ENCODE measurements around the gene ZNRF1. TPM values are rescaled to one million over a fixed set of nuclear protein-coding genes. Genes with fewer than 3 reads are reported as not detected.

Gene ZNRF1
- total and polyA plus RNA-seq, 2 of the 13 experiments (the other 11 are each of a cell fraction or from before 2014, with no cell fraction given): 43.9 to 58.7 TPM

GRCh38 chr16:75025761-75026160 lies 26.9 kb downstream of the ZNRF1 start (continued):
- no peak for TF ChIP-seq SNAPC4 (CRISPR knock-in tag; IDR thresholded peaks at IDR 0.05)
- no peak for TF ChIP-seq GPBP1L1 (CRISPR knock-in tag; IDR thresholded peaks at IDR 0.05)
- no peak for TF ChIP-seq XBP1 (CRISPR knock-in tag; IDR thresholded peaks at IDR 0.05)
- no peak for TF ChIP-seq ZNF224 (CRISPR knock-in tag; IDR thresholded peaks at IDR 0.05)
- no peak for TF ChIP-seq DNMT1 (CRISPR knock-in tag; IDR thresholded peaks at IDR 0.05)
- no peak for TF ChIP-seq IRF2 (CRISPR knock-in tag; IDR thresholded peaks at IDR 0.05)
- TF ChIP-seq ZNF766 (CRISPR knock-in tag; IDR thresholded peaks at IDR 0.05; ENCODE audit: borderline replicate concordance): no peak
- TF ChIP-seq ZBTB44 (CRISPR knock-in tag; IDR thresholded peaks at IDR 0.05): no peak
- no peak for TF ChIP-seq ZNF780A (CRISPR knock-in tag; IDR thresholded peaks at IDR 0.05)
- no peak for TF ChIP-seq ETV6 (CRISPR knock-in tag; conservative IDR thresholded peaks at IDR 0.05)
- no peak for TF ChIP-seq ZNF225 (CRISPR knock-in tag; IDR thresholded peaks at IDR 0.05)

Measured in HepG2 (cell line).